ENCODE results near the gene AKNAD1.

- TF ChIP-seq CTCF (conservative IDR thresholded peaks at IDR 0.05; ENCODE audit: low read length) (no peak), EZH2phosphoT487 (IDR thresholded peaks at IDR 0.05; ENCODE audit: borderline replicate concordance, low read depth, low read length) (no peak)
These were observed 89.2 kb downstream of the AKNAD1 start for GRCh38 chr1:108767708-108768107.
